GM12878 (cell line): ENCODE measurements around the gene LSP1. TPM values are rescaled to one million over a fixed set of nuclear protein-coding genes. Genes with fewer than 3 reads are reported as not detected.
A peak's percentile ranks its signal among the peaks of the same experiment; 100 is the strongest.

Experiments used
- ASH2L ChIP-seq: fragments of 300-600, 200-600 bp; sonication (generic); IDR thresholded peaks from 2 replicates; pipeline ENCODE4 v1.6.1; 2017; ENCODE audit warnings: low read depth, mild to moderate bottlenecking, borderline replicate concordance
- ATF7 ChIP-seq: fragments of 450-650 bp; IDR thresholded peaks from 2 replicates; pipeline ENCODE4 v1.6.1; 2016; ENCODE audit warnings: low read depth, mild to moderate bottlenecking
- BMI1 ChIP-seq: fragments of 450-650 bp; IDR thresholded peaks from 2 replicates; pipeline ENCODE4 v1.6.1; 2016; ENCODE audit warnings: mild to moderate bottlenecking, moderate library complexity, borderline replicate concordance
- CBX5 ChIP-seq: sonication (generic); IDR thresholded peaks from 2 replicates; pipeline ENCODE4 v1.6.1; 2016; ENCODE audit warnings: low read depth, moderate library complexity, mild to moderate bottlenecking, inconsistent platforms
- EED ChIP-seq: sonication (generic); IDR thresholded peaks from 2 replicates; pipeline ENCODE4 v1.6.1; 2016; ENCODE audit warnings: antibody characterized with exemption, low read depth
- HDGF ChIP-seq: fragments of 450-650 bp; IDR thresholded peaks from 2 replicates; pipeline ENCODE4 v1.6.1; 2016; ENCODE audit warnings: antibody characterized with exemption
- KDM1A ChIP-seq: fragments of 200-600 bp; sonication (generic); IDR thresholded peaks from 2 replicates; pipeline ENCODE4 v1.6.1; 2016; ENCODE audit warnings: borderline replicate concordance
- KLF5 ChIP-seq: fragments of 450-650 bp; IDR thresholded peaks from 2 replicates; pipeline ENCODE4 v1.6.1; 2014; ENCODE audit warnings: mild to moderate bottlenecking; ENCODE audit not compliant: partially characterized antibody
- MXI1 ChIP-seq: fragments of 150-350 bp; IDR thresholded peaks from 2 replicates; pipeline ENCODE4 v1.6.1; 2011; ENCODE audit warnings: low read depth, mild to moderate bottlenecking, inconsistent platforms, low read length, improper control_type of control experiment
- MYB ChIP-seq: fragments of 150-350 bp; IDR thresholded peaks from 2 replicates; pipeline ENCODE4 v1.6.1; 2014; ENCODE audit warnings: mild to moderate bottlenecking, low read depth, low read length, borderline replicate concordance
- POLR2AphosphoS5 ChIP-seq: IDR thresholded peaks from 2 replicates; pipeline ENCODE4 v1.6.1; 2011; ENCODE audit warnings: mild to moderate bottlenecking, low read length, inconsistent platforms
- RELA ChIP-seq: fragments of 450-650 bp; IDR thresholded peaks from 2 replicates; pipeline ENCODE4 v1.8.0; 2014; ENCODE audit warnings: borderline replicate concordance; ENCODE audit not compliant: partially characterized antibody
- TAF1 ChIP-seq: IDR thresholded peaks from 2 replicates; pipeline ENCODE4 v1.6.1; 2011; ENCODE audit warnings: mild to moderate bottlenecking, low read depth, low read length, borderline replicate concordance
- ZZZ3 ChIP-seq: IDR thresholded peaks from 2 replicates; pipeline ENCODE4 v1.6.1; 2011; ENCODE audit warnings: low read depth; ENCODE audit not compliant: control insufficient read depth, insufficient read length
- polyA plus RNA-seq, 11 experiments: library from polyadenylated mRNA; depleted of rRNA in 4 of 11; unstranded in 6 of 11; stranded (reverse) in 5 of 11; fragments of >200 nt; fragmentation: Nextera tagmentation in 4 of 11; fragmentation: Illumina TruSeq in 1 of 11; extraction: Ambion mirVana in 4 of 11; extraction: Trizol in 1 of 11; gene quantifications; 1 replicate in 1 of 11; 2 replicates in 10 of 11; pipeline versions ENCODE4 v1.2.1 to v1.2.3, GENCODE V29; 2011 to 2016; ENCODE audit warnings: inconsistent platforms in 2 of 11, missing spikeins in 2 of 11, low read depth in 1 of 11
- total RNA-seq, 4 experiments: library from RNA; depleted of rRNA in 3 of 4; stranded (reverse); fragments of >200 nt in 3 of 4; fragmentation: Illumina TruSeq in 1 of 4; extraction: Trizol in 1 of 4; gene quantifications; 2 replicates each; pipeline versions ENCODE4 v1.2.1 to v1.2.3, GENCODE V29; 2013 to 2021
- TF ChIP-seq, protein P1 (sequence below): IDR thresholded peaks from 2 replicates; pipeline ENCODE4 v1.6.1; 2011; ENCODE audit warnings: low read depth, low read length, improper control_type of control experiment, borderline replicate concordance
- TF ChIP-seq, protein P2 (sequence below): fragments of 450-650 bp; IDR thresholded peaks from 2 replicates; pipeline ENCODE4 v1.6.1; 2014; ENCODE audit warnings: mild to moderate bottlenecking
- TF ChIP-seq, protein P3 (sequence below): fragments of 450-650 bp; formaldehyde crosslinking; IDR thresholded peaks from 2 replicates; pipeline ENCODE4 v1.5.0; 2022; ENCODE audit warnings: mild to moderate bottlenecking, missing genetic modification characterization
- TF ChIP-seq, protein P4 (sequence below): fragments of 450-650 bp; IDR thresholded peaks from 2 replicates; pipeline ENCODE4 v1.6.1; 2016; ENCODE audit warnings: mild to moderate bottlenecking
- TF ChIP-seq, protein P5 (sequence below): IDR thresholded peaks from 2 replicates; pipeline ENCODE4 v1.6.1; 2012; ENCODE audit warnings: low read length, inconsistent platforms
- TF ChIP-seq, protein P6 (sequence below): fragments of 450-650 bp; IDR thresholded peaks from 2 replicates; pipeline ENCODE4 v1.6.1; 2017; ENCODE audit warnings: low read depth, mild to moderate bottlenecking, moderate library complexity

Gene LSP1
- total and polyA plus RNA-seq, 10 of the 15 experiments (the other 5 are each of a cell fraction or from before 2014, with no cell fraction given) = 19.2 to 488 (median 369) TPM

DNA sequence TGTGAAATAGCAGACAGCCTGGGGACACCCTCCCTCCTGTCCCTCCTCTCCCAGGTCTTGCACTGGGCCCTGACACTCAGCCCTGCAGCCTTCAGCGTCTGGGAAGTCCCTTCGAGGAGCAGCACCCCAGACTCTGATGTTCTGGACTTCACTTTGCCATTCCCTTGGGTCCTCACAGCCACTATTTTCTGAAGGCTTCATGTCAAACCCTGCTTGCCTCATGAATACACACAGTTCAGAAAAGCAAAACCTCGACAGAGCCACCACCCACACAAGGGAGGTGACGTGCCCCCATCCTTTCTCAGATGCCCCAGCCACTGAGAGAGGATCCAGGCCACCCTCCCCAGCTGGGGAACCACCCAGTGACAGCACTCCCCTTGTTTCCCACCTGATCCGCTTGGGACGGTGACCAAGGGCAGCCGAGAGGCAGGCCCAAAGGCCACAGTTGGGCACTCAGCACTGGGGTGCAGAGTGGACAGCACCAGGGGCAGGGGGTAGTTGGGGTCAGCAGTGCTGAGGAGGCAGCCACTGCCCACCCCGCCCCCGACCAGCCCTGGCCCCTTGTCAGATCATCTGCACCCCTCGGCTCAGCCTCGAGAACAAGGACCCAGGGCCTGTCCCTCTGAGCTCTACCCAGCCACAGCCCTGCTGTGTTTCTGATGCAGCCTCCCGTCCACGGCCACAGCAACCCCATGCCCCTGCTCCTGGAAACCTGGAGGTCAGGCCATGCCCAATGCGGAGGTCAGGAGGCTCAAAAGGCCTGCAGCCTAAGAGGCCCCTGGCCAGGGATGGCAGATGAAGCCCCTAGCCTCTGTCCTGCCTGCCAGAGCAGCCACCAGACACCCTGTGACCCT is 63.5 kb downstream of the LSP1 start (continued):
- TF ChIP-seq, protein P1, sequence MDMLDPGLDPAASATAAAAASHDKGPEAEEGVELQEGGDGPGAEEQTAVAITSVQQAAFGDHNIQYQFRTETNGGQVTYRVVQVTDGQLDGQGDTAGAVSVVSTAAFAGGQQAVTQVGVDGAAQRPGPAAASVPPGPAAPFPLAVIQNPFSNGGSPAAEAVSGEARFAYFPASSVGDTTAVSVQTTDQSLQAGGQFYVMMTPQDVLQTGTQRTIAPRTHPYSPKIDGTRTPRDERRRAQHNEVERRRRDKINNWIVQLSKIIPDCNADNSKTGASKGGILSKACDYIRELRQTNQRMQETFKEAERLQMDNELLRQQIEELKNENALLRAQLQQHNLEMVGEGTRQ = no peak
- TF ChIP-seq MYB = no peak
- TF ChIP-seq ATF7 = peak; percentile 40
- TF ChIP-seq, protein P2, sequence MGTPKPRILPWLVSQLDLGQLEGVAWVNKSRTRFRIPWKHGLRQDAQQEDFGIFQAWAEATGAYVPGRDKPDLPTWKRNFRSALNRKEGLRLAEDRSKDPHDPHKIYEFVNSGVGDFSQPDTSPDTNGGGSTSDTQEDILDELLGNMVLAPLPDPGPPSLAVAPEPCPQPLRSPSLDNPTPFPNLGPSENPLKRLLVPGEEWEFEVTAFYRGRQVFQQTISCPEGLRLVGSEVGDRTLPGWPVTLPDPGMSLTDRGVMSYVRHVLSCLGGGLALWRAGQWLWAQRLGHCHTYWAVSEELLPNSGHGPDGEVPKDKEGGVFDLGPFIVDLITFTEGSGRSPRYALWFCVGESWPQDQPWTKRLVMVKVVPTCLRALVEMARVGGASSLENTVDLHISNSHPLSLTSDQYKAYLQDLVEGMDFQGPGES = no peak
- TF ChIP-seq, protein P3, sequence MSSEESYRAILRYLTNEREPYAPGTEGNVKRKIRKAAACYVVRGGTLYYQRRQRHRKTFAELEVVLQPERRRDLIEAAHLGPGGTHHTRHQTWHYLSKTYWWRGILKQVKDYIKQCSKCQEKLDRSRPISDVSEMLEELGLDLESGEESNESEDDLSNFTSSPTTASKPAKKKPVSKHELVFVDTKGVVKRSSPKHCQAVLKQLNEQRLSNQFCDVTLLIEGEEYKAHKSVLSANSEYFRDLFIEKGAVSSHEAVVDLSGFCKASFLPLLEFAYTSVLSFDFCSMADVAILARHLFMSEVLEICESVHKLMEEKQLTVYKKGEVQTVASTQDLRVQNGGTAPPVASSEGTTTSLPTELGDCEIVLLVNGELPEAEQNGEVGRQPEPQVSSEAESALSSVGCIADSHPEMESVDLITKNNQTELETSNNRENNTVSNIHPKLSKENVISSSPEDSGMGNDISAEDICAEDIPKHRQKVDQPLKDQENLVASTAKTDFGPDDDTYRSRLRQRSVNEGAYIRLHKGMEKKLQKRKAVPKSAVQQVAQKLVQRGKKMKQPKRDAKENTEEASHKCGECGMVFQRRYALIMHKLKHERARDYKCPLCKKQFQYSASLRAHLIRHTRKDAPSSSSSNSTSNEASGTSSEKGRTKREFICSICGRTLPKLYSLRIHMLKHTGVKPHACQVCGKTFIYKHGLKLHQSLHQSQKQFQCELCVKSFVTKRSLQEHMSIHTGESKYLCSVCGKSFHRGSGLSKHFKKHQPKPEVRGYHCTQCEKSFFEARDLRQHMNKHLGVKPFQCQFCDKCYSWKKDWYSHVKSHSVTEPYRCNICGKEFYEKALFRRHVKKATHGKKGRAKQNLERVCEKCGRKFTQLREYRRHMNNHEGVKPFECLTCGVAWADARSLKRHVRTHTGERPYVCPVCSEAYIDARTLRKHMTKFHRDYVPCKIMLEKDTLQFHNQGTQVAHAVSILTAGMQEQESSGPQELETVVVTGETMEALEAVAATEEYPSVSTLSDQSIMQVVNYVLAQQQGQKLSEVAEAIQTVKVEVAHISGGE (CRISPR knock-in tag) = no peak
- no peak for TF ChIP-seq EED
- no peak for TF ChIP-seq HDGF
- TF ChIP-seq KLF5 = no peak
- TF ChIP-seq ZZZ3 = no peak
- TF ChIP-seq MXI1 = no peak; the same call in 1 of the 2 replicates
- TF ChIP-seq POLR2AphosphoS5 = peak; percentile 60; the same call in 1 of the 2 replicates
- TF ChIP-seq ASH2L = no peak
- TF ChIP-seq, protein P4, sequence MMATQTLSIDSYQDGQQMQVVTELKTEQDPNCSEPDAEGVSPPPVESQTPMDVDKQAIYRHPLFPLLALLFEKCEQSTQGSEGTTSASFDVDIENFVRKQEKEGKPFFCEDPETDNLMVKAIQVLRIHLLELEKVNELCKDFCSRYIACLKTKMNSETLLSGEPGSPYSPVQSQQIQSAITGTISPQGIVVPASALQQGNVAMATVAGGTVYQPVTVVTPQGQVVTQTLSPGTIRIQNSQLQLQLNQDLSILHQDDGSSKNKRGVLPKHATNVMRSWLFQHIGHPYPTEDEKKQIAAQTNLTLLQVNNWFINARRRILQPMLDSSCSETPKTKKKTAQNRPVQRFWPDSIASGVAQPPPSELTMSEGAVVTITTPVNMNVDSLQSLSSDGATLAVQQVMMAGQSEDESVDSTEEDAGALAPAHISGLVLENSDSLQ = no peak
- TF ChIP-seq CBX5 = no peak
- TF ChIP-seq BMI1 = 0 out of 2 replicates have a peak, but pooled peaks have one; percentile 5
- TF ChIP-seq, protein P5, sequence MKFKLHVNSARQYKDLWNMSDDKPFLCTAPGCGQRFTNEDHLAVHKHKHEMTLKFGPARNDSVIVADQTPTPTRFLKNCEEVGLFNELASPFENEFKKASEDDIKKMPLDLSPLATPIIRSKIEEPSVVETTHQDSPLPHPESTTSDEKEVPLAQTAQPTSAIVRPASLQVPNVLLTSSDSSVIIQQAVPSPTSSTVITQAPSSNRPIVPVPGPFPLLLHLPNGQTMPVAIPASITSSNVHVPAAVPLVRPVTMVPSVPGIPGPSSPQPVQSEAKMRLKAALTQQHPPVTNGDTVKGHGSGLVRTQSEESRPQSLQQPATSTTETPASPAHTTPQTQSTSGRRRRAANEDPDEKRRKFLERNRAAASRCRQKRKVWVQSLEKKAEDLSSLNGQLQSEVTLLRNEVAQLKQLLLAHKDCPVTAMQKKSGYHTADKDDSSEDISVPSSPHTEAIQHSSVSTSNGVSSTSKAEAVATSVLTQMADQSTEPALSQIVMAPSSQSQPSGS = peak; percentile 65
- TF ChIP-seq, protein P6, sequence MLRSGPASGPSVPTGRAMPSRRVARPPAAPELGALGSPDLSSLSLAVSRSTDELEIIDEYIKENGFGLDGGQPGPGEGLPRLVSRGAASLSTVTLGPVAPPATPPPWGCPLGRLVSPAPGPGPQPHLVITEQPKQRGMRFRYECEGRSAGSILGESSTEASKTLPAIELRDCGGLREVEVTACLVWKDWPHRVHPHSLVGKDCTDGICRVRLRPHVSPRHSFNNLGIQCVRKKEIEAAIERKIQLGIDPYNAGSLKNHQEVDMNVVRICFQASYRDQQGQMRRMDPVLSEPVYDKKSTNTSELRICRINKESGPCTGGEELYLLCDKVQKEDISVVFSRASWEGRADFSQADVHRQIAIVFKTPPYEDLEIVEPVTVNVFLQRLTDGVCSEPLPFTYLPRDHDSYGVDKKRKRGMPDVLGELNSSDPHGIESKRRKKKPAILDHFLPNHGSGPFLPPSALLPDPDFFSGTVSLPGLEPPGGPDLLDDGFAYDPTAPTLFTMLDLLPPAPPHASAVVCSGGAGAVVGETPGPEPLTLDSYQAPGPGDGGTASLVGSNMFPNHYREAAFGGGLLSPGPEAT = 0 out of 2 replicates have a peak, but pooled peaks have one; percentile 28
- no peak for TF ChIP-seq RELA
- no peak for TF ChIP-seq KDM1A
- no peak for TF ChIP-seq TAF1
